Fibroblast of the aortic adventitia (primary cell): ENCODE measurements around the gene PIEZO1. TPM values are rescaled to one million over a fixed set of nuclear protein-coding genes. Genes with fewer than 3 reads are reported as not detected.

Experiments
- DNase-seq: peaks from one replicate; pipeline ENCODE4 v3.0.0-alpha.2; 2010; ENCODE audit warnings: low read depth
- H3K4me3 ChIP-seq: 2 replicates; pipeline ENCODE4 v1.5.1; 2011; ENCODE audit warnings: low read depth, mild to moderate bottlenecking, control low read depth, low read length, moderate library complexity
- total RNA-seq: library from RNA; depleted of rRNA; stranded (reverse); fragments of >200 nt; gene quantifications from 2 replicates; pipeline ENCODE4 v1.2.3, GENCODE V29; 2012; ENCODE audit warnings: low replicate concordance
- TF ChIP-seq, protein P1 (sequence below): IDR thresholded peaks from 2 replicates; pipeline ENCODE4 v1.5.1; 2011; ENCODE audit warnings: mild to moderate bottlenecking, low read length, control low read depth, inconsistent platforms; ENCODE audit not compliant: insufficient read depth

PIEZO1 gene
- total RNA-seq, 1 donor, result 143 TPM

DNA sequence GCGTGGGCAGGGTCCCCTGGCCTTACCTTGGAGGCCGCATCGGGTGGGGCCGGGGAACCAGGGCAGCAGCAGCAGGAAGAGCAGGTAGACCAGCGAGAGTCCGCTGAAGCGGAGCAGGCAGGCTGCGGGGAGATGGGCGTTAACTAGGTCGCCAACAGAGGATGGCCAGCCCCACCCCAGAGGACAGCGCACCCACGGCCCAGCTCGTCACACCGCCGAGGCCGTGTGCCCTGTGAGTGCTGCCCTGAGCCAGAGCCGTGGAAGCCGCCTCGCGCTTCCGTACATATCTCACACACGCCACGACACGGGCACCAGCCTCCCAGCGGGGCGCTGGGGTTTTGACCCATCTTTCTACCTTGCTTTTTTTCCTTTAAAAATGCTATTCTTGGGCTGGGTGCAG lies 35.7 kb downstream of the PIEZO1 start:
- no peak overlapping the region for H3K4me3 ChIP-seq
- TF ChIP-seq, protein P1, sequence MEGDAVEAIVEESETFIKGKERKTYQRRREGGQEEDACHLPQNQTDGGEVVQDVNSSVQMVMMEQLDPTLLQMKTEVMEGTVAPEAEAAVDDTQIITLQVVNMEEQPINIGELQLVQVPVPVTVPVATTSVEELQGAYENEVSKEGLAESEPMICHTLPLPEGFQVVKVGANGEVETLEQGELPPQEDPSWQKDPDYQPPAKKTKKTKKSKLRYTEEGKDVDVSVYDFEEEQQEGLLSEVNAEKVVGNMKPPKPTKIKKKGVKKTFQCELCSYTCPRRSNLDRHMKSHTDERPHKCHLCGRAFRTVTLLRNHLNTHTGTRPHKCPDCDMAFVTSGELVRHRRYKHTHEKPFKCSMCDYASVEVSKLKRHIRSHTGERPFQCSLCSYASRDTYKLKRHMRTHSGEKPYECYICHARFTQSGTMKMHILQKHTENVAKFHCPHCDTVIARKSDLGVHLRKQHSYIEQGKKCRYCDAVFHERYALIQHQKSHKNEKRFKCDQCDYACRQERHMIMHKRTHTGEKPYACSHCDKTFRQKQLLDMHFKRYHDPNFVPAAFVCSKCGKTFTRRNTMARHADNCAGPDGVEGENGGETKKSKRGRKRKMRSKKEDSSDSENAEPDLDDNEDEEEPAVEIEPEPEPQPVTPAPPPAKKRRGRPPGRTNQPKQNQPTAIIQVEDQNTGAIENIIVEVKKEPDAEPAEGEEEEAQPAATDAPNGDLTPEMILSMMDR, result no peak
- DNase-seq, result no peak

DNA sequence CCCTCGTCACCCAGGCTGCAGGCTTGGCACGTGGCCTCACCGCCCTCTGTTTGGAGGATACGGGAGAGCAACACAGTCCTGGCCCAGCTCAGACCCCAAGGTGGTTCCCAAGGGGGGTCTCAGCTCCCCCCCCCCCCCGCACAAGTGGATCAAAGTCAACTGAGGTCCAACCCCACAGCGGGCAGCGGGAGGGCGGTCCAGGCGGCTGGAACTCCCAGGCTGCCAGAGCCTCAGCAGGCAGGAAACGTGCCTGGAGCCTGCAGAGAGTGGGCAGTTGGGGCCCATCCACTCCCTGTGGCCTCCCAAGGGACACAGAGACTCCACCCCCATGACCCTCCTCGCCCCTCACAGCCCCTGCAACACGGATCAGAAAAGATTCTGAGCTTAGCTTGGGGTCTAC lies 36.7 kb downstream of the PIEZO1 start:
- TF ChIP-seq, protein P1, result no peak
- no peak for DNase-seq
- H3K4me3 ChIP-seq, result no peak overlapping the region

DNA sequence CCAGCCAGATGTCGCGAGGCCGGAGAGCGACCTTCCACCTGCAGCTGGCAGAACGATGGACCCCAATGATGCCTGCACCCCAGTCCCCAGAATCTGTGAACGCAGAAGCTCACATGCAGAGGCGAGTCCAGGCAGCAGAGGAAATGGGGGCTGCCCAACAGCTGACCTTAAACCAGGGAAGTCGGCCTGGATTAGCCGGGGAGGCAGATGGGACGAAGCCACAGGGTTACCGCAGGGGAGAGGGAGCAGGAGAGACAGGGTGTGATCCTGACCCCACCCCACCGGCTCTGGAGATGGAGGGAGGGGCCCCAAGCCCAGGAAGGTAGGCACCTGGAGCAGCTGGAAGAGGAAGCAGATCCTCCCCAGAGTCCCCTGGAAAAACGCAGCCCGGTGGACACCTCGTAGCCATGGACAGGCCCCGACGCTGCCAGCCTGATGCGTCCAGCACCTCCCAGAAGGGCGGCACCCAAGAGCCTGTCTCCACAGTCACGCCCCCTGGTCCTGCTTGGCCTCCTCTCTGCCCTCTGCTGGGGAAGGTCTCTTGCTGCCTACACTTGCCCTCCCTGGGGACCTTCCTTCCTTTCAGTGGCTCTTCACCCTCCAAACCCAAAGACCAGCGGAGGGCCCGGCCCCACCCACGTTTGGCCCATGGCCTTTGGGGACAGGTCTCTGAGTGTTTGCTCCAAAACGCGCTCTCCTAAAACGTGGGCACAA lies 37.3 kb downstream of the PIEZO1 start:
- TF ChIP-seq, protein P1, result no peak
- no peak for DNase-seq
- H3K4me3 ChIP-seq, result no peak overlapping the region

DNA sequence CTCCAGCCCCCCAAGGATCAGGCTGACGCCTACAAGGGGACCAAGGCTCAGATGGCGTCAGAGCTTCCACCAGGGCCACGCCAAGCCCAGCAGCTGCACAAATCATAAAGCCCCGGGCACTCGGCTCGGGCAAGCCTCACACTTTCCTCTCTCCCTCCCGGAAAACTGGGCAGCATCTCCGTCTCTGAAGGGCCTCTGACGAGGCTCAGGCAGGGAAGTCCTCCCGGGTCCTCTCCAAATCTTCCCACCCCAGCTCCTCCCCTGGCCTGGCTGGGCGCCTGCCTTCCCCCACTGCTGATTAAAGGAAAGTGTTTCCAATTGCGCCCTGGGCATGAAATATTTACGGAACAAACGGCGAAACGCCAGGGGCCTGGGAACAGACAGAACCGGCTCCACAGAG lies 38.5 kb downstream of the PIEZO1 start:
- TF ChIP-seq, protein P1, result no peak
- no peak overlapping the region for H3K4me3 ChIP-seq
- DNase-seq, result peak; percentile 56

DNA sequence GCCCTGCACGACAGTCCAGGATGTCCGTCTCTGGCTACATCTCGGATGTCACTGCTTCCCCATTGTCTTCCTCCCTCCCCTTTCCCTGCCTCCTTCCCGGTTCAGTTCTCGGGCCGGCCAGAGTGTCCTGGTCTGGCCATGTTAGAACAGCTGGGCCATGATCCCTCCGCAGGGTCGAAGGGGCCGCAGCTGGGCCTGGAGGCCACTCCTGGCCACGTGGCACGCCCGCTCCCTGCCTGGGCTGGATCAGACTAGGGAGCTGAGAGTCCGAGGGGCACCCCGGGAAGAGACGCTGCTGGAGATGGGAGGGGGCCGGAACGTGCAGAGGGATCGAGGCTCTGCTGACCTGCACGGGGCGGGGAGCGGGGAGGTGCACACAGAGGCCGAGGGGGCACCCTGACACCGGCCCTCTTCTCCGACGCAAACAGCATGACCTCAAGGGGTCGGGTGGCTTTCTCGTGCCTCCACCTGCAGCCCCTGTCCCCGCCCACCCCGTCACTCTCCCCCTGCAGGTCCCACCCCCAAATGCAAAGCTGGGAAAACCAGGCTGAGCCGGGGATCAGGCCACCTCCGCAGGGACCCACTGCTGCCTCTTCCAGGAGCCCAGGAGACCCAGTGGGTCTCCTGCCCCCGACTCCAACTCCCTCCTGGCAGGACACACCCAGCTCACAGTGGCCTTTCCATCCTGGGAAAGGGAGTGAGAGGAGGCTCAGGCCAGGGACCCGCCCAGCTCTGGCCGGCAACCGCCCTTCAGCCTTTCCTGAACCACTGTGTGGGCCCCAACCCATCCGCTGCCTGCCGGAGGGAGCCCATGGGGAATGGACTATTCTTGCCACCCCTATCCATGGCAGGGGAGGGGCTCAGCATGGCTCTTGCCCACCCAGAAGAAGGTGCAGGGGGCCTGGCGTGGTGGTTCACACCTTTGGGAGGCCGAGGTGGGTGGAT lies 40.2 kb downstream of the PIEZO1 start:
- no peak overlapping the region for H3K4me3 ChIP-seq
- no peak for DNase-seq
- TF ChIP-seq, protein P1, result no peak

DNA sequence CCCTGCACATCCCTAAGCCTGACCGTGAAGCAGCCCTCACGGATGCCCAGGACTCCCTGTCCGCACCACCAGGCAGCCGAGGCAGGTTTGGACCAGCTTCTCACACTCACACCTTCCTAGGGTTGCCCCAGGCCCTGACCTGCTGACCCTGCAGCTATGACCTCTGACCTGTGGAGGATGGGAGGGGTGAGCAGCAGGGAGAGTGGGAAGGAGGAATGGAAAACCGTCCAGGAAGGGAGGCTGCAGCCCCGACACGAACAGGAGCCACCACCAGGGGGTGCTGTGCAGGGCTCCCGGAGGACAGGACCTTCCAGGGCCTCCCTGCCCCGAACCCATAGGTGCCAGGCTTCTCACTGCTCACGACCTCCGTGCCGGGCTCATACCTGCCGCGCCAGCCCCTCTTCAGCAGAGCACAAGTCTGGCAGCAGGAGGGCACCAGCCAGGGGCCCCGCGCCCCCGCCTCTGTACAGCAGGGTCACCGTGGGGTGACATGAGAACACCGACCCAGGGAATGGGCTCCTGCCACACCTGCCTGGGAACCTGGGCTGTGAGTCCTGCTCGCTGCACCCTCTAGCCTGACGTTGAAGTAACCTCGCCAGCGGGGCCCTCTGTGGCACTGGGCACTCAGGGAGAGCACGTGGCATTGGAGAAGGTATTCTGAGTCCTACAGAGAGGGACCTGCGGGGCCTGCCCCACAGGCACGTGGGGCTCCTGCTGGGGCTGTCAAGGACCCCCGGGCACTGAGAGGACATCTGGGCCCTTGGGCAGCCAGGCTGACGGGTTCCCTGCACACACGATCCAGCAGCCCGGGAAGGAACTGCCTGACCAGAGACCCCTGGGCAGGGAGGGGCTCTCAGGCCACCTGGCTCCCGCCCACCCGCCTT lies 41.1 kb downstream of the PIEZO1 start:
- peak; percentile 70 for DNase-seq
- H3K4me3 ChIP-seq, result no peak overlapping the region
- TF ChIP-seq, protein P1, result peak; percentile 86
